ENCODE measurements around the gene SLC5A11.

Gene SLC5A11

DNA sequence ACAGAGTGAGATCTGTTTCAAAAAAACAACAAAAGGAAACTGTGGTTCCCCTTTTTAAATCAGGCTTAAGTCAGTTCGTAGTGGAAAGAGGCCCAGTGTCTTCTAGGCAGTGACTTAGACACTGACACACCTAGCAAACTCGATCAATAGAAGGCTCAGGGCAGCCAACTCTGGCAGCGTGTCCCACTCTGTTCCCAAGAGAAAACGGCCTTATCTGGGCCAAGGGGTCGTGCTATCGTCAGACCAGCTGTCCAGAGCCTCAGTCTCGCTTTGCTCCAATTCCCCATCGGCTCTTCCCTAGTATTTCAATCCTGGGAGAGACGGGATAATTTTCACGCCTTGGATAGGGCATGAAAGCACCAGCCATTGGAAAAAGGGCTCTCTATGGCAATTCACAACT lies 72.9 kb downstream of the SLC5A11 start:
- DNase-seq (ENCODE audit: low read depth in 3 of 3) = no peak

DNA sequence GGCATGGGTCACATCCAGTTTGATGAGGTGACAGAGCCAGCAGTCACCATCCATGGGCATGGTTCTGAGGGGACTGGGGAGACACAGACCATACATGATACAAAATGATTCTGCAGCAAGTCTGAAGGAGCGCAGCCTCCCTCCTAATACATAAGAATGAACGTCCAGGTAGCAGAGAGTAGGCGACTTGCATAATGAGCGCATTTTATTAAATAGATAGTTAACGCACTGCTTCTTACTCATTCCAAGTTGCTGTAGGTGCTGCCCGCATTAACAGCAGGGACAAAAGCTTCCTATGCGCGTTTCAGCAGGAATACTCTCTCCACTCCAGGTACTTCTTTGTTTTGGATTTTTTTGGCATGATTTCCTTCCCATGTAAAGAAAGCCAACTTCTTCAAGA lies 73.8 kb downstream of the SLC5A11 start:
- no peak for DNase-seq (ENCODE audit: low read depth in 3 of 3)

DNA sequence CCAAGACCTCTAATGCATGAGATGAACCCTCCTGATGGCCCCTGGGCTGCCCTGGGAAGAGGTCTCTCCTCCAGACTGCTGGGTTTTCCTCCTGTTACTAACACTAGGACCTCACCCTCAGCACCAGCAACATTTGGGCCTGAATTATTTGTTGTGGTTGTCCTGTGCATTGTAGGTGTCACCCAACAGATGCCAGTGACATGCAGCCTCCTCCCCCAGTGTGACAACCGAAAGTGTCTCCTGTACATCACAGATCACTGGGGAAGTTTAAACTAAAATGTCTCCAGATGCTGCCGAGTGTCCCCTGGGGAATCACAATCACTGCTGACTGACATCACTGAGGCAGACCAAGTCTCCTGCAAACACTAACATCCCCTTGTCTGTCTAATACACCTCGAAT lies 74.8 kb downstream of the SLC5A11 start:
- no peak for DNase-seq (ENCODE audit: low read depth in 3 of 3)

DNA sequence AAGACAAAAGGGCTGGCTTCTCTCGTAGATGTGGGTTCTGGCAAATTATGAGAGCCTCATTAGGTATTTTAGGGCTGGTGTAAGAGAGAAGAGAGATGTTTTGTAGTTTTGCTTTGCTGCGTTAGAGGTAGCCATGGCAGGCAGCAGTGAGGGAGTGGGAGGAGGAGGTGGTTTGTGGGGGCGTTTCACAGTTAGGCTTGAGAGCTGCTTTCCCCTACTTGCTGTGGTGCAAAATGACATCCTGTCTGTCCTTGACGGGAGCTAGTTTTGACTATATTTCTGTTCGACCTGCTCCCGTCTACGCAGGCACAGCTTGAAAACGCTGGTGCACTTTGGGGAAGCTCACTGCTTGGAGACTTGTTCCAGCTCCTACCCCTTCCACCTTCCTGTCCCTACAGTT lies 75.5 kb downstream of the SLC5A11 start:
- DNase-seq (ENCODE audit: low read depth in 3 of 3) = no peak

DNA sequence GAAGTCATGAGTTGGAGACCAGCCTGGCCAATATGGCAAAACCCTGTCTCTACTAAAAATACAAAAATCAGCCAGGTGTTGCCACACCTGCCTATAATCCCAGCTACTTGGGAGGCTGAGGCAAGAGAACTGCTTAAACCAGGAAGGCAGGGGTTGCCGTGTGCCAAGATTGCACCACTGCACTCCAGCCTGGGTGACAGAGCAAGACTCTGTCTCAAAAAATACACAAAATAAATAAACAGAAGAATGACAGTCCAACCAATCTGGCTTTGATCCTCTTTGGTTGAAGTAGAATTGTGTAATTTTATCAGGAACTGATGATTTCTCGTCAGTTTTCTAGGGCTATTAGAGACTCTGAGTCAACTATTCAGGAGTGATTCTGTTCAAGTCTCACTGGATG lies 79.4 kb downstream of the SLC5A11 start:
- no peak for DNase-seq (ENCODE audit: low read depth in 3 of 3)

DNA sequence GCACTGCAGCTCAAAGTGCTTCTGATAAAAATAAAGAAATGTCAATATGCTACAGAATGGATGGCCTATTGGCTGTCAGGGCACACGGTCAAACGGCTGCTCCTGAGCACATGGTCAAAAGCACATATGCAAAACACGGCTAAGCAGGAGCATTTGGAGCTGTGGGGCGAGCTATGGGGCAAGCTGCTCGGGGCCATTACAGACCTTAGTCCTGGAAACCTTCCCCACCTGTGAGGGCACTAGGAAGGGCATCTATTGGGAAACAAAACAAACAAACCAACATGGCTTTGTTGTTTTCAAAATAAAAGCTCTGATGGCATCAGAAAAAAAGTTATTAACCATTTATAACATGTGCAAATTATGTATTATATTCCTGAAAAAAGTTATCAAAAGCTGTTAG lies 83.6 kb downstream of the SLC5A11 start:
- no peak for DNase-seq (ENCODE audit: low read depth in 3 of 3)

DNA sequence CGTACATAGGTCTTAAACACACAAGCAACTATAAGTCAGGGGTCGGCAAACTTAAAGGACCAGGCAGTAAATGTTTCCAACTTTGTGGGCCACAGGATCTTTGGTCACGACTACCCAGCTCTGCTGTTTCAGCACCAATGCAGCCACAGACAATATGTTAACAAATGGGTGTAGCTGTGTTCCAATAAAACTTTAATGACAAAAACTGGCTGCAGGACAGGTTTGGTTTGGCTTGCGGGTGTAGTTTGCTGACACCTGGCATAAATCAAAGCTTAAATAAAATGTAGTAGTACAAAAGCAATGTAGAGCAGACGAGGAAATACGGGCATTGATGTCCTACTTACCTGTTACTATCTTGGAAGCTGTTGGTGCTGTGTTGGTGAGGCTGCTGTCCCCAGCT lies 84.7 kb downstream of the SLC5A11 start:
- DNase-seq (ENCODE audit: low read depth in 3 of 3) = no peak

DNA sequence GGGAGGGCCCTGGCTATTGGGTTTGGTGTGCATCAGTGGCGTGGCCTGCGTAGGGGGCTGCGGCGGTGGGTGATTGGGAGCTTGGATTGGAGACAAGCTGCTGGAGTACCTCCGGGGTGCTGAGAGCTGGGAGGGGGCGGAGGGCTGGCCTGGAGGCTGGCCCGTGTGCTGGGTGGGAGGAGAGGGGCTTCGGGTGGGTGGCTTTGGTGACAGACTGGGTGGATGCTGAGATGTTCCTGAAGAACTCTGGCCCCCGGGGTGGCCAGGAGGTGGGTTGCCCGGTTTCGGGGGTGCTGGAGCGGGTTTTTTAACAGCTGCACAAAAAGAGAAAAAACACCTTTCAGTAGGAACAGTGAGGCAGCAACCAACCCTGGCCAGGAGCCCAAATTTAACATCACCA lies 85.3 kb downstream of the SLC5A11 start:
- no peak for DNase-seq (ENCODE audit: low read depth in 3 of 3)

DNA sequence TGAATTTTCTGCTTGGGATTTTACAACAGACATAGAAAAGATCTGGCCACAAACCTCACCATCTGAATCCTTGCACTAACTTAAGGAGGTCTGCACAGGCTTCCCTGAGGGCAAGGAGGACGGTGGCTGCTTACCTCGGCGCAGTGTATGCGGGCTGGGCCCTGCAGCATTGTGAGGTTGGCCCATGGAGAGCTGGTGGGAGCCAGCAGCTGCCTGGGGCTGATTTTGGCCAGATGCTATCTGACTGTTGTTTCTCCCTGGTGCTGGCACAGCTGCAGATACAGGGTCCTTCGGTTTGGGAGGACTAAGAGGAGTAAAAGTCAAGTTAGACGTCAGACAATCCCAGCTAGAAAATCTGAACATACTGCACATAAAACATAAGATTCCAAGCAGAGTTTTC lies 89.6 kb downstream of the SLC5A11 start:
- no peak for DNase-seq (ENCODE audit: low read depth in 3 of 3)

DNA sequence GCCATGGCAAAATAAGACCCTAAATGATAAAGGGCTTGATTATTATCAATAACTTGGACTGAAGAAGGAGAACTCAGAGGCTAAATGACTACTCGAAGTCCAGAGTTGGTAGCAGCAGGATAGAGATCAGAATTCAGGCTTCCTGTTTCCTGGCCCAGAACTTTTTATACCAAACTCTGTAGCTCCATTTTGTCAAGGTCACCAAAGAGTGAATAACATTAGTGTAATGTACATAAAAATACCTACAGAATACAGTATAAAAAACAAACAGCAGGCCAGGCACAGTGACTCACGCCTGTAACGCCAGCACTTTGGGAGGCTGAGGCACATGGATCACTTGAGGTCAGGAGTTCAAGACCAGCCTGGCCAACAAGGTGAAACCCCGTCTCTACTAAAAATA lies 90.4 kb downstream of the SLC5A11 start:
- no peak for DNase-seq (ENCODE audit: low read depth in 3 of 3)

DNA sequence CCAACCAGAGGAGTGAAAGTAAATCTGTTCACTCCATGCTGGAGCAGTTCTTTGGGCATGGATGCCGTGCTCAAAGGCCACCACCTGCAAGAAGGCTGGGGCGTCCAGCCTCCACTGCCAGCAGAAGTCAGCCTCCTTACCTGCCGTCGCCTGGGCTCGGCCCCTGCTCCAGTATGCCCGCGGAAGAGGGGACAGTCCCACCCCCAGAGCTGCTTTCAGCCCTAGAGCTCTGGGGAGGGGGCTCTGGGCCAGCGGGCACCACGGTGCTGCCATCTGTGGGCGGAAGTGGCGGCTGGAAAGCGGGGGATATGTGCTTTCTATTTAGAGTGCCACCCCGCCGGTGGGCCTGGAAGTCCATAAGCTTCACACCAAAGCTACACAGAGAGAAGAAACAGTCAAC lies 93.5 kb downstream of the SLC5A11 start:
- DNase-seq (ENCODE audit: low read depth in 3 of 3) = no peak

DNA sequence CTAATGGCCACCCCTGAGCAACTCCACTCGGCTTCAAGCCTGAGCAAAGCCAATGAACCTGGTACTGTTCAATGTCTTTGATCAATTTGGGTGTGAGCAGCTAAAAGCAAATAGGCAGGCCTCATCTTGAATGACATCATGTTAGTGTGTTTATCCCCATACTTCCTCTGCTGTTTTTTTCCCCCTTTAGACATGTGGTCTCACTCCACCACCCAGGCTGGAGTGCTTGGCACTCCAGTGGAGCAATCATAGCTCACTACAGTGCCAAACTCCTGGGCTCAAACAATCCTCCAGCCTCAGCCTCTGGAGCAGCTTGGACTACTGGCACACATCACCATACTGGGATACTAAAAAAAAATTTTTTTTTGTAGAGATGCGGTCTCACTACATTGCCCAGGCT lies 94.0 kb downstream of the SLC5A11 start:
- no peak for DNase-seq (ENCODE audit: low read depth in 3 of 3)

DNA sequence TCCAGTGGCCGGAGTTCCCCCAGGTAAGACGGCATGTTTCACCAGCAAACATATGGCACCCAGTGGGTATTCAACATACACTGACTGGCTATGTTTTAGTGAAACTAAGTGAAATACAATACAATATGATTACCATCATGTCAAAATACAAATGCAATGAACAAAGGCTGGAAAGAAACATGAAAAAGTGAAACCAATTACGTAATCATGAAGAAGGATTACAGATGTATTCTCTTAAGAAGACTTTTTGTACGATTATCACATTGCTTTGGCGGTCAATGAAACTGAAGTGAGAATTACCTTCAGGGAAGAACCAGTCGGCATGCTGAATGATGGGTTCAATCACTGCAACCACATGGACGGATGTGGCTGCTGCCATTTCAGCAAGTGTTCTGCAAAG lies 97.7 kb downstream of the SLC5A11 start:
- no peak for DNase-seq (ENCODE audit: low read depth in 3 of 3)

DNA sequence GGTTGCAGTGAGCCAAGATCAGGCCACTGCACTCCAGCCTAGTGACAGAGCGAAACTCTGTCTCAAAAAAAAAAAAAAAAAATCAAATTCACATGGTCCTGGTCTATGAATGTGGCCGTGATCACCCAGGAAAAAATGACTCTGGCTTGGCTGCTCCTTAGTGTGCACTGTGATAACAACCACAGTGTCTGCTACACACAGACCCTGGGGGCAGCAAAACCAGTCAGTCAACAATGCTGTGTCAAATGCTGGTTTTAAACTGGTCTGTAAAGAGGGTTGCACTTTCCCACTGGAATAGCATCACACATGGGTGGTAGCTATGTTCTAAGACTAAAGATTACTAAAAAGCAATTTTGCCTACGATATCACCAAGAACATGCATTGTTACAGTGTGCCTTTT lies 98.4 kb downstream of the SLC5A11 start:
- DNase-seq (ENCODE audit: low read depth in 3 of 3) = no peak

DNA sequence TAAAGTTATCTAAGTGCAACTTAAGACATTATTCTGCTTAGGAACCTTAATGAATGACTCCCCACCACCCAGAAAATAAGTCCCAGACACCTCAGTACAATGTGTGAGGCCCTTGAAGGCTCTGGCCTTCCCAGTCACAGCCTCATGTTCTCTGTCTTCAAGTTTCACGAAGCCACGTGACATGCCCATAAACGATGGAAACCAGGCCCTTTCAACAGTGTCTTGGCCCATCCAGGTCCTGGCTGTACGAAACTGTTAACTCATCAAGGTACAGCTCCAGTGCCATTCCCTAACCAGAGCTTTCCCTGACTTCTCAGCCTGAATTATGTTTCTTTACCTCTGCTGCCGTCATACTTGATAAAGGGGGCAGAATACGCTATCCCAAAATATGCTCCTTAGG lies 100.4 kb downstream of the SLC5A11 start:
- no peak for DNase-seq (ENCODE audit: low read depth in 3 of 3)

DNA sequence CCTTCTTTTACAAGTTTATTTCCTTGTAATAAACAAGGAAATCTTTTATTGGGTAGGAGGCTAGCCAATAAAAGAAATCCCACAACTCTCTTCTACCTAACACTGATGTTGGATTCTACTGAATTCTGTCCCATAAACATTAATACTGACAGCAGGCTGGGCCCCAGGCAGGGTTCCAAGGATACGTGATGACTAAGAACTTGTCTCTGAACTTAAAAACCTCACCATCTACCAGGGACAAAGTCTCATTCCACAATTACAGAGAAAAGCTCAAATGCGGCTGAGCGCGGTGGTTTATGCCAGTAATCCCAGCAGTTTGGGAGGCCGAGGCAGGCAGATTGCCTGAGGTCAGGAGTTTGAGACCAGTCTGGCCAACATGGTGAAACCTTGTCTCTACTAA lies 104.5 kb downstream of the SLC5A11 start:
- DNase-seq (ENCODE audit: low read depth in 3 of 3) = no peak

DNA sequence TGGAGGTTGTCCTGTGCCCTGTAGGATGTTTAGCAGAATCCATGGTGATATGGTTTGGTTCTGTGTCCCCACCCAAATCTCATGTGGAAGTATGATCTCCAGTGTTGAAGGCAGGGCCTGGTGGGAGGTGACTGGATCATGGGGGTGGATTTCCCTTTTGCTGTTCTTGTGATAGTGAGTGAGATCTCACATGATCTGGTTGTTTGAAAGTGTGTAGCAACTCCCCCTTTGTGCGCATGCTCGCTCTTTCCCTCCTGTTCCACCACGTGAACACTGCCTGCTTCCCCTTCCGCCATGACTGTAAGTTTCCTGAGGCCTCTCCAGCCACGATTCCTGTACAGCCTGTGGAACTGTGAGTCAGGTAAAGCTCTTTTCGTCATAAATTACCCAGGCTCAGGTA lies 107.5 kb downstream of the SLC5A11 start:
- DNase-seq (ENCODE audit: low read depth in 3 of 3) = no peak

DNA sequence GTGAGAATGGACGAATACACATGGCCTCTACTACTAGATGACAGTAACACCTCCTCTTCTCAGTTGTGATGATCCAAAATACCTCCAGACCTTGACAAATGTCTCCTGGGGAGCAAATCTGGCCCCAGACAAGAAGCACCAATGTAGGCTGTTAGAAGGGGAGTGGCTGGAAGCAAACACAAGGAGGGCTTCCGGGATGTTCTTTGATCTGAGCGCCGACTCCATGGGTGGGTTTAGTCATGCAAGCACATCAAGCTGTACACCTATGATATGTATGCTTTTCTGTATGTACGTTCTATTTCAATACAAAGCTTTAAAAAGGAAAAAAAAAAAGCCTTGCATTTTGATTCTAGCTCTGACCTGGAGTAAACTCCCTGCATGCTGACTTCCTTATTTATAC lies 108.0 kb downstream of the SLC5A11 start:
- no peak for DNase-seq (ENCODE audit: low read depth in 3 of 3)

DNA sequence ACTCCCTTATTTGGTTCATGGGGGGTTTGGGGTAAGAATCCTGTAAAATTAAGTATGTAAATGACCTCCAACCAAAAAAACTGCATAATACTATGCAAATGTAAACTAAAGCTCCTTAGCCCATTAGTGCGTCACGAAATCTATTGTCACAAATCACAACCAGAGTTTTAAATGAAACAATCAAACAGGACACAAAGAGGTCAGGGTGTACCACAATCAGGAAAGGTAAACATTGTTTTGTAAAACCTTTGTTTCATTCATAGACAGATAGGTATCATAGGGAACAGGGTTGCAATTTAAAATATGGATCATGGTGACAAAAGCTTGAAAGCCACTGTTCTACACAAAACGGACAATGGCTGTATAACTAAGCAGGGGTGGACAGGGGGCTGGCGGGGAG lies 108.4 kb downstream of the SLC5A11 start:
- DNase-seq (ENCODE audit: low read depth in 3 of 3) = no peak

DNA sequence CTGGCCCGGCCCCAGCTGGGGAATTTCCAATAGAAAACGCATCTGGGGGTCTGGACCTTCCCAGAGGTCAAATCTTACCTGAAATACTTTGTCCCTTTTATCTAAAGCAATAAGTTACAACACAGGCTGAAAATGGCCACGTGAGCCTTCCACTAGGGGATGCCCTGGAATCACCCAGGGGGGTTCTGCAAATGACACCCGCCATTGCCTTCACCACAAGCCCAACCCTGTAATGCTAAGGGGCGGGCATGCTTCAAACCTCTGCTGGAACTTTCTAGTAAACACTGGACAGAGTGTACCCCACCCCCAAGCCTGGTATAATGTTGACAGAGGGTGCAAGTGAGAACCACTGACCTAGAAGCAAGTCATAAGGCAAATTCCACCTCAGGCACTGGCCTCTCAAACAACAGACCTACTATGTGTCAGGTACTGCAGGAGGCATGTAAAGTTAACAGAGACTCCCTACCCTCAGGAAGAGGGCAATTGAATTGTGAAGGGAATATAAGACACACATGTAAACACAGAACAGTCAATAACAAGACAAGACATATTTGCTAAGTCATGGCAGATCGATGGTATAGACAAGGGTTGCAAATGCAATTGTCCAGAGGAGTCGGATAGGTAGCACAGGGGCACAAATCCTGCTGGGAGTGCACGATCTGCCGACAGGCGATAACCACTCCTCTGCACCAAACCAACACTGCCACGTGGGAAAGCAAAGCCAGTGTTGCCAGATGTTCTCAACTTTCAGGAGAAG lies 110.4 kb downstream of the SLC5A11 start:
- no peak for DNase-seq (ENCODE audit: low read depth in 3 of 3)

DNA sequence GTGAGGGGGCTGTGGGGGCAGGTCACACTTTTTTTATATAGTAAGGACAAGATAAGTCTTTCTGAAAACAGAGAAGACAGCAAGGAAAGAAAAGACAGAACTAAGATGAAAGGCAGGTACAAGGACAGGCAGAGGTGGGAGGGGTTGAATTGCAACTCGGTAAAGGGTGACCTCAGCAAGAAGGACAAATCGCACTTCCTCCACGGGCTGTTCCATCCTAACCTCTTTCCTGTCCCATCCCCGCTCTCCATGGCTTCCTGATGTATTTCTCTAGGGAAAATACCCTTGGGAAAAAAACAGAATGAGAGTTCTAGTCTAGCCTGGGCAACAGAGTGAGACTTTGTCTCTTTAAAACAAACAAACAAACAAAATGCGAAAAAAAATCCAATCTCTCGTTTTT lies 112.1 kb downstream of the SLC5A11 start:
- DNase-seq (ENCODE audit: low read depth in 3 of 3) = no peak
